MCF 10A (cell line): ENCODE data around the gene SLC8A2. TPM values are rescaled to one million over a fixed set of nuclear protein-coding genes. Genes with fewer than 3 reads are reported as not detected.

Experiments
- BruUV-seq: library from RNA; stranded (reverse); fragments of 400-500 nt; replicated peaks from 2 replicates; lab custom pipeline; 2021; lab: Mats Ljungman, UMichigan
- CTCF ChIA-PET: fragments of 300-600 bp; sonication (Branson Sonifier 250); formaldehyde crosslinking; extraction: SDS; loops from one replicate; lab custom pipeline; 2021; ENCODE audit warnings: antibody characterized with exemption, inconsistent platforms; lab: Yijun Ruan, JAX
- POLR2A ChIA-PET: fragments of 300-600, 350-650 bp; sonication (Branson Sonifier 250); formaldehyde crosslinking; extraction: SDS; loops from one replicate; lab custom pipeline; 2020; ENCODE audit warnings: antibody characterized with exemption, inconsistent platforms; lab: Yijun Ruan, JAX
- DNase-seq: peaks from one replicate; pipeline ENCODE4 v3.0.0-alpha.2; 2018; ENCODE audit not compliant: unreplicated experiment
- H3K27ac Mint-ChIP-seq: one replicate; pipeline ENCODE4 v1.8.0; 2022; ENCODE audit warnings: mild to moderate bottlenecking, low read depth, mixed read lengths; ENCODE audit not compliant: unreplicated experiment
- H3K27me3 Mint-ChIP-seq: one replicate; pipeline ENCODE4 v1.8.0; 2022; ENCODE audit warnings: mixed read lengths; ENCODE audit not compliant: insufficient read depth, unreplicated experiment
- H3K36me3 Mint-ChIP-seq: one replicate; pipeline ENCODE4 v1.8.0; 2022; ENCODE audit warnings: mild to moderate bottlenecking, moderate library complexity, mixed read lengths; ENCODE audit not compliant: insufficient read depth, unreplicated experiment
- H3K4me1 Mint-ChIP-seq: one replicate; pipeline ENCODE4 v1.8.0; 2022; ENCODE audit warnings: mixed read lengths; ENCODE audit not compliant: insufficient read depth, unreplicated experiment
- H3K4me3 Mint-ChIP-seq: one replicate; pipeline ENCODE4 v1.8.0; 2022; ENCODE audit warnings: mild to moderate bottlenecking, moderate library complexity, mixed read lengths; ENCODE audit not compliant: unreplicated experiment
- H3K9me3 Mint-ChIP-seq: one replicate; pipeline ENCODE4 v1.8.0; 2022; ENCODE audit warnings: mixed read lengths; ENCODE audit not compliant: unreplicated experiment
- CTCF ChIP-seq: fragments of 200-600 bp; IDR thresholded peaks from one replicate; pipeline ENCODE4 v1.8.0; 2022; ENCODE audit warnings: antibody characterized with exemption, mild to moderate bottlenecking; ENCODE audit not compliant: unreplicated experiment
- intact Hi-C: fragments of 100-400 bp; cut with micrococcal nuclease; formaldehyde crosslinking; loops from 2 replicates; pipeline ENCODE4 v1.14.1; 2022
- total RNA-seq: library from RNA; stranded (reverse); gene quantifications from 2 replicates; pipeline ENCODE4 v1.2.3, GENCODE V29; 2022

Gene SLC8A2
- total RNA-seq, 1 experiment from 2014 or later: not detected

- no peaks in the 10 kb centered on the region for H3K4me1 Mint-ChIP-seq
These were observed 93.4 kb downstream of the SLC8A2 start for GRCh38 chr19:47378246-47378645.

More at GRCh38 chr19:47378246-47378645, 93.4 kb downstream of the SLC8A2 start:
- ChIA-PET POLR2A (interaction anchor here (0.6 kb wide), 1 partner anchor 23 kb away, joined by 7 read pairs; no protein-coding TSS in a partner anchor), CTCF (interaction anchor here (0.7 to 2.2 kb wide), 2 partner anchors 14 to 94 kb away, joined by 3 to 9 read pairs; no protein-coding TSS in a partner anchor)
- H3K27me3 Mint-ChIP-seq: no peaks in the 10 kb centered on the region
- H3K36me3 Mint-ChIP-seq: peaks cover 78% of the 10 kb centered on the region
- H3K9me3 Mint-ChIP-seq: no peaks in the 10 kb centered on the region
- no peak for TF ChIP-seq CTCF
- BruUV-seq: no TSS peak
- H3K4me3 Mint-ChIP-seq: no peak overlapping the region
- no peak overlapping the region for H3K27ac Mint-ChIP-seq
- intact Hi-C loops: no loop called here
- no peak for DNase-seq

Other genes starting within 250 kb of the SLC8A2 start
- gene BBC3, start 240.7 kb downstream of the SLC8A2 start, total RNA-seq: 16.2 and 19.6 TPM in 2 replicates
- gene CCDC9, start 215.4 kb downstream of the SLC8A2 start, total RNA-seq: 35.0 and 39.0 TPM in 2 replicates
- 15.0 and 16.8 TPM in 2 replicates for gene INAFM1, start 197.0 kb downstream of the SLC8A2 start, total RNA-seq
- 1.9 and 4.7 TPM in 2 replicates for gene C5AR1, start 162.0 kb downstream of the SLC8A2 start, total RNA-seq
- 2.4 and 2.8 TPM in 2 replicates for gene C5AR2, start 139.7 kb downstream of the SLC8A2 start, total RNA-seq
- gene DHX34, start 122.6 kb downstream of the SLC8A2 start, total RNA-seq: 27.6 and 34.7 TPM in 2 replicates
- gene MEIS3, start 52.4 kb downstream of the SLC8A2 start, total RNA-seq: 6.6 and 11.2 TPM in 2 replicates
- 9.7 and 17.6 TPM in 2 replicates for gene KPTN, start 12.3 kb upstream of the SLC8A2 start, total RNA-seq
- 72.1 and 73.2 TPM in 2 replicates for gene NAPA, start 43.2 kb upstream of the SLC8A2 start, total RNA-seq
- gene ZNF541, start 101.3 kb upstream of the SLC8A2 start, total RNA-seq: not detected in 2 replicates
- 13.1 and 16.8 TPM in 2 replicates for gene BICRA, start 137.2 kb upstream of the SLC8A2 start, total RNA-seq
- 88.8 and 104 TPM in 2 replicates for gene EHD2, start 241.5 kb upstream of the SLC8A2 start, total RNA-seq